AG04450 (cell line): ENCODE data around the gene ABI3BP. TPM values are rescaled to one million over a fixed set of nuclear protein-coding genes. Genes with fewer than 3 reads are reported as not detected.

Experiments
- CTCF ChIA-PET: fragments of 300-600, 350-600 bp; formaldehyde crosslinking; extraction: SDS; loops from one replicate; lab custom pipeline; 2022; ENCODE audit warnings: antibody characterized with exemption, inconsistent platforms; lab: Charles Lee
- POLR2A ChIA-PET: fragments of 350-600 bp; formaldehyde crosslinking; extraction: SDS; loops from one replicate; lab custom pipeline; 2021; ENCODE audit warnings: antibody characterized with exemption, inconsistent platforms; lab: Yijun Ruan, JAX
- DNase-seq: peaks from one replicate; pipeline ENCODE4 v3.0.0-alpha.2; 2011; ENCODE audit warnings: low read depth, low spot score
- H3K27ac ChIP-seq: one replicate; pipeline ENCODE4 v1.5.1; 2012; ENCODE audit warnings: low read depth, low read length, control low read depth
- H3K27me3 ChIP-seq: one replicate; pipeline ENCODE4 v1.6.0; 2012; ENCODE audit warnings: low read length; ENCODE audit not compliant: control insufficient read depth, insufficient read depth
- H3K4me3 ChIP-seq: 2 replicates; pipeline ENCODE4 v1.5.1; 2011; ENCODE audit warnings: mild to moderate bottlenecking, low read depth, low read length, control low read depth
- H3K9me3 ChIP-seq: 2 replicates; pipeline ENCODE4 v1.5.1; 2012; ENCODE audit warnings: low read length; ENCODE audit not compliant: control insufficient read depth, insufficient read depth
- CTCF ChIP-seq: IDR thresholded peaks from 2 replicates; pipeline ENCODE4 v1.5.1; 2011; ENCODE audit warnings: low read depth, low read length, control low read depth, inconsistent platforms
- polyA plus RNA-seq: library from polyadenylated mRNA; depleted of rRNA; stranded (reverse); fragments of >200 nt; gene quantifications from 2 replicates; pipeline ENCODE4 v1.2.3, GENCODE V29; 2011

ABI3BP gene
- polyA plus RNA-seq, 1 experiment: 5.3 TPM

DNA sequence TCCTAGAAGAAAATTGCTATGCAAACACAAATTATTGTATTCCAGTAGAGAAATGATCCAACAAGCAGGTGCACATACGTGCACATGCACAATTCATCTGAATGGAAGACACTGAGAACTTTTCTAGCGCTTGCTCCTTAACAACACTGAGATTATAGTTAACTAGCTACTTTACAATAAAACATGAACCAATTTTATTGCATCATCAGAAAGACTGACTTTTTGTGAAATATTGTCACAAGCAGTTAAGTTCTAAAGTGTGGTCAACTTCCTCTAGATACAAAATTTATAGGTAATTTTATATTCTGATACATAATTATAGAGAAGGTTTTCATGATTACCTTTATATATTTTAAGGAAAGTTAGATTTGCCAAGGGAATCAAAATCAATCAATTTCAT lies 135.4 kb downstream of the ABI3BP start:
- no peak for DNase-seq
- ChIA-PET POLR2A (no interaction called here), CTCF (no interaction called here)
- H3K27me3 ChIP-seq: no peaks in the 10 kb centered on the region
- no peak for TF ChIP-seq CTCF
- no peak overlapping the region for H3K4me3 ChIP-seq
- H3K27ac ChIP-seq: no peak overlapping the region
- no peaks in the 10 kb centered on the region for H3K9me3 ChIP-seq

DNA sequence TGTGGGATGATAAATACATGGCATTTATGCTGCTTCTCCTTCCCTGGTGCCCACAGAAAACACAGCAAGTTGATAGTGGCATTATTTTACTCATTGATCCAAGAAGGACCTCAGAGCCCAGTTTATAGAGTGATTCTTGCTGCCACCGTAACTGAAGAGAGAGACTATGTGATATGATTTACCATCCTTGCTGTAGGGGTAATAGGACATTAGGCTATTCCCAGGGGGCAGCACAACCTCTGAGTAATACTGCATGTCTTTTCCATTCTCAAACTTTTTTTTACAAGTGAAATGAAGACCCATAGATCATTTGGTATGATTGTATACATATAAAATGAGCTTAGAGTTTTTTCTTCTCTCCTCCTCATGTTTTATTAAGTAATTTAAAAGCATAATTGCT lies 136.4 kb downstream of the ABI3BP start:
- no peak for DNase-seq
- Histone ChIP-seq H3K27me3 (no peaks in the 10 kb centered on the region), H3K4me3 (no peak overlapping the region), H3K9me3 (no peaks in the 10 kb centered on the region), H3K27ac (no peak overlapping the region)
- ChIA-PET CTCF (no interaction called here), POLR2A (no interaction called here)
- TF ChIP-seq CTCF: no peak

- ChIA-PET CTCF (interaction anchor here (1.3 kb wide), 1 partner anchor 10 kb away, joined by 3 read pairs; no protein-coding TSS in a partner anchor), POLR2A (no interaction called here)
- Histone ChIP-seq H3K27ac (no peak overlapping the region), H3K4me3 (no peak overlapping the region), H3K9me3 (no peaks in the 10 kb centered on the region), H3K27me3 (no peaks in the 10 kb centered on the region)
- no peak for TF ChIP-seq CTCF
- DNase-seq: no peak
Observed at GRCh38 chr3:100852840-100853239, 140.4 kb downstream of the ABI3BP start.

DNA sequence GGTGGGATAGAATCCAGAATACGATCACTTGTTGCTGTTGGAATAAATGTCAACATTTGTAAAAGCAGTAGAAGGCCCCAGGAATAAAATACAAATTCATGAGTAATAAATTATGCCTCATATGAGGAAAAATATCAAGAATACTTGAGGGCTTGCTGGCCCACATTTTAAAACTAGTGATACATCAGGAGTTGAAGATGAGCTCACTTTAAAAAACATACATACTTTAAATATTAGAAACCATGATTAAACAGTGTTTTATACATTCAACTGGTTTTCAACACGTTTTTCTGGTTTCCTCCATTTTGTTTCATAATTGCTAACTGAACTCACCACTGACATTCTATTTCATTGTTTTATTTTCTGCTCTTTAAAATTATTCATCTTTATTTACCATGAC lies 142.5 kb downstream of the ABI3BP start:
- CTCF ChIA-PET: interaction anchor here (0.7 to 1.5 kb wide), 2 partner anchors 18 to 346 kb away, joined by 3 read pairs; no protein-coding TSS in a partner anchor
- DNase-seq: no peak

DNA sequence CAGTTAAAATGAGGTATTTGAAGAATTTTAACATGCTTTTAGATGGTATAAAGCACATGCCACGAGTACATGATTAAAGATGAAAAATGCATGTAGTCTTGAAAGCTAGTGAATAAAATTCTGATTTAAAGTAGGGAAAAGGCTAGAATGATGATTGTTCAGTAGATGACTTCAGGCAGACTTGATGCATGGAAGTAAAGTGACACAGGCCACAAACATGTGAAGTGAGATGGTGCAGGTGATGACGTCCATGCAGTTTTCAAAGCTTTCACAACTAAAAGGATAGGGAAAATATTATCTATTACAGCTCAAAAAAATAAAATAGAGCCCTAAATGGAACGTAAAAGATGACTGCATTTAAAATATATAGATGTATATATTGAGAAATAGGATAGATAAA lies 143.1 kb downstream of the ABI3BP start:
- no peaks in the 10 kb centered on the region for H3K9me3 ChIP-seq
- POLR2A ChIA-PET: no interaction called here
- no peak overlapping the region for H3K27ac ChIP-seq

More for the DNA sequence above, 142.5 kb downstream of the ABI3BP start:
- H3K27ac ChIP-seq: no peak overlapping the region
- no peak overlapping the region for H3K4me3 ChIP-seq
- TF ChIP-seq CTCF: no peak
- H3K9me3 ChIP-seq: no peaks in the 10 kb centered on the region
- POLR2A ChIA-PET: no interaction called here
- no peaks in the 10 kb centered on the region for H3K27me3 ChIP-seq

More for the DNA sequence above, 143.1 kb downstream of the ABI3BP start:
- H3K4me3 ChIP-seq: no peak overlapping the region
- TF ChIP-seq CTCF: no peak
- no peak for DNase-seq
- CTCF ChIA-PET: interaction anchor here (0.7 to 1.5 kb wide), 2 partner anchors 18 to 346 kb away, joined by 3 read pairs; no protein-coding TSS in a partner anchor
- H3K27me3 ChIP-seq: no peaks in the 10 kb centered on the region
